ENCODE results near the gene FAAP20. TPM values are rescaled to one million over a fixed set of nuclear protein-coding genes. Genes with fewer than 3 reads are reported as not detected.

FAAP20 gene
- total and polyA plus RNA-seq, 9 of the 15 experiments (the other 6 are each of a cell fraction or from before 2014, with no cell fraction given) = 0.58 to 143 (median 9.9) TPM

DNA sequence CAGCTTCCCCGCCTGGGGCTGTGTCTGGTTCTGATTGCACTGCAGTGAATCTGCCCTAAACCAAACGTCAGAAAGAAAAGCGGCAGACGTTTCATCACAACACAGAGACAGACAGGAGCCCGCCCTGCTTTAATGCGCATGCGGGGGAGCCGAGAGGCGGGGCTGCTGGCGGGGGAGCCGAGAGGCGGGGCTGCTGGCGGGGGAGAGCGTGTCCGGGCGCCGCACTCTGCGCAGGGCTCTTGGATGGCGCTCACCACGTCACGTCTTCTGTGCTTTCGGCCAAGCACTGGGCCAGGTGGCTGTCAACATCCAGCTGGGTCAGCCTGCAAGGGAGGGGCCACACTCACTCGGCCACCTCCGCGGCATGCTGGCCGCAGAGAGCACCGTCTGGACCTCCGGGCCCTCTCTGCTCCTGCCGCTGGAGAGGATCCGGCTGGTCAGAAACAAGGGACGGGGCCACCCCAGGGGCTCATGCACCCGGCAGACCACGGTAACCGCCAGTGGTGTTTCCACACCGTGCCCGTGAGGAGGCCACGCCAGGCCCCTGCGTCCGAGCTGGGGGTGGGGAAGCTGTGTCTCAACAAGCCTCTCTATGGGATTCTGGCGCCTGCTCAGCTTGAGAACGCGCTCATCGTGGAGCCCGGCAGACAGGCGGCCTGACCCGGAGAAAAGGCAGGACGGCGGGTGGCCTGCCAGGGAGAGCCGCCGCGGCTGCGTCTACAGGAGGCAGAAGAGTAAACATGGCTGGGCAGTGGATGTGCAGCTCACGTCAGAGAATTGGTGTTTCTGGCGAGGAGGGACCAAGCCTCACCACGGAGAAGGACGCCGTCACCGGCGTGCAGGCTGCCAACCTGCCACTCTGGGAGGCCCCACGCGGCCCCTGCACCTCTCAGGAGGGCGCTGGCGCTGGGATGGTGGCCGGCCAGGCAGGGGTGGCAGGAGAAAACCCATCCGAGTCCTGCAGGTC lies 4.8 kb downstream of the FAAP20 start (continued):
- TF ChIP-seq, protein P1, sequence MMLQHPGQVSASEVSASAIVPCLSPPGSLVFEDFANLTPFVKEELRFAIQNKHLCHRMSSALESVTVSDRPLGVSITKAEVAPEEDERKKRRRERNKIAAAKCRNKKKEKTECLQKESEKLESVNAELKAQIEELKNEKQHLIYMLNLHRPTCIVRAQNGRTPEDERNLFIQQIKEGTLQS (IDR thresholded peaks at IDR 0.05) = peak; percentile 74
- TF ChIP-seq, protein P1 (CRISPR knock-in tag; conservative IDR thresholded peaks at IDR 0.05) = no peak
- TF ChIP-seq RBM34 (IDR thresholded peaks at IDR 0.05; ENCODE audit: borderline replicate concordance, insufficient read depth, low read length) (no peak), CHD4 (IDR thresholded peaks at IDR 0.05; ENCODE audit: insufficient read depth, insufficient replicate concordance, low read depth, low read length, poor library complexity, severe bottlenecking) (no peak), E2F1 (CRISPR knock-in tag; IDR thresholded peaks at IDR 0.05) (peak; percentile 78), ZBTB33 (CRISPR knock-in tag; IDR thresholded peaks at IDR 0.05) (peak; percentile 79), XRCC4 (IDR thresholded peaks at IDR 0.05; ENCODE audit: extremely low read depth, insufficient read depth, insufficient read length) (no peak), HDAC1 (IDR thresholded peaks at IDR 0.05) (peak in 1 of 2 experiments; percentile 98; a peak in 2 of 4 replicates), POLR2AphosphoS5 (IDR thresholded peaks at IDR 0.05; ENCODE audit: control insufficient read depth, insufficient read depth, low read depth, low read length) (0 out of 2 replicates have a peak, but pooled peaks have one; percentile 39), FOXM1 (IDR thresholded peaks at IDR 0.05; ENCODE audit: low read depth) (no peak), FOXM1 (CRISPR knock-in tag; IDR thresholded peaks at IDR 0.05; ENCODE audit: low read depth) (no peak)
- TF ChIP-seq, protein P2, sequence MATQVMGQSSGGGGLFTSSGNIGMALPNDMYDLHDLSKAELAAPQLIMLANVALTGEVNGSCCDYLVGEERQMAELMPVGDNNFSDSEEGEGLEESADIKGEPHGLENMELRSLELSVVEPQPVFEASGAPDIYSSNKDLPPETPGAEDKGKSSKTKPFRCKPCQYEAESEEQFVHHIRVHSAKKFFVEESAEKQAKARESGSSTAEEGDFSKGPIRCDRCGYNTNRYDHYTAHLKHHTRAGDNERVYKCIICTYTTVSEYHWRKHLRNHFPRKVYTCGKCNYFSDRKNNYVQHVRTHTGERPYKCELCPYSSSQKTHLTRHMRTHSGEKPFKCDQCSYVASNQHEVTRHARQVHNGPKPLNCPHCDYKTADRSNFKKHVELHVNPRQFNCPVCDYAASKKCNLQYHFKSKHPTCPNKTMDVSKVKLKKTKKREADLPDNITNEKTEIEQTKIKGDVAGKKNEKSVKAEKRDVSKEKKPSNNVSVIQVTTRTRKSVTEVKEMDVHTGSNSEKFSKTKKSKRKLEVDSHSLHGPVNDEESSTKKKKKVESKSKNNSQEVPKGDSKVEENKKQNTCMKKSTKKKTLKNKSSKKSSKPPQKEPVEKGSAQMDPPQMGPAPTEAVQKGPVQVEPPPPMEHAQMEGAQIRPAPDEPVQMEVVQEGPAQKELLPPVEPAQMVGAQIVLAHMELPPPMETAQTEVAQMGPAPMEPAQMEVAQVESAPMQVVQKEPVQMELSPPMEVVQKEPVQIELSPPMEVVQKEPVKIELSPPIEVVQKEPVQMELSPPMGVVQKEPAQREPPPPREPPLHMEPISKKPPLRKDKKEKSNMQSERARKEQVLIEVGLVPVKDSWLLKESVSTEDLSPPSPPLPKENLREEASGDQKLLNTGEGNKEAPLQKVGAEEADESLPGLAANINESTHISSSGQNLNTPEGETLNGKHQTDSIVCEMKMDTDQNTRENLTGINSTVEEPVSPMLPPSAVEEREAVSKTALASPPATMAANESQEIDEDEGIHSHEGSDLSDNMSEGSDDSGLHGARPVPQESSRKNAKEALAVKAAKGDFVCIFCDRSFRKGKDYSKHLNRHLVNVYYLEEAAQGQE (IDR thresholded peaks at IDR 0.05; ENCODE audit: borderline replicate concordance) = peak; percentile 3; the same call in 1 of the 2 replicates
- TF ChIP-seq, protein P2 (CRISPR knock-in tag; IDR thresholded peaks at IDR 0.05; ENCODE audit: low read depth) = peak; percentile 34; the same call in 1 of the 2 replicates
